ENCODE measurements around the gene CTTNBP2NL.
A peak's percentile ranks its signal among the peaks of the same experiment; 100 is the strongest.

CTTNBP2NL gene

GRCh38 chr1:112457241-112457640 is 61.2 kb downstream of the CTTNBP2NL start:
- Histone ChIP-seq H3K14ac (ENCODE audit: low read length) (no peak overlapping the region), H2BK120ac (ENCODE audit: insufficient read depth, low read length, poor library complexity) (no peak overlapping the region), H2BK12ac (ENCODE audit: low read length) (no peak overlapping the region), H4K91ac (ENCODE audit: low read depth, low read length) (no peak overlapping the region), H3K27me3 (ENCODE audit: insufficient read depth, low read length) (no peaks in the 10 kb centered on the region), H3K79me1 (ENCODE audit: low read length) (peaks cover 11% of the 10 kb centered on the region), H4K8ac (ENCODE audit: low read depth, low read length) (no peak overlapping the region), H3K4me3 (ENCODE audit: low read depth, low read length) (no peak overlapping the region), H4K12ac (ENCODE audit: low read depth, low read length) (no peak overlapping the region), H3K4me2 (ENCODE audit: low read length) (no peak overlapping the region), H3K27ac (ENCODE audit: low read depth, low read length) (no peak overlapping the region), H3K23ac (ENCODE audit: low read length) (no peak overlapping the region), H2AK5ac (ENCODE audit: low read length) (no peak overlapping the region), H3K36me3 (ENCODE audit: control insufficient read depth in 1 of 2, insufficient read depth in 2 of 2, low read length in 2 of 2) (peaks cover 22 to 24% of the 10 kb centered on the region in 2 experiments), H3K4me1 (ENCODE audit: control insufficient read depth in 1 of 2, insufficient read depth in 2 of 2, low read length in 2 of 2) (peaks cover 14 to 23% of the 10 kb centered on the region in 2 experiments), H3K9ac (ENCODE audit: low read length) (no peak overlapping the region), H3K9me3 (ENCODE audit: insufficient read depth, low read depth, low read length) (no peaks in the 10 kb centered on the region), H3K18ac (ENCODE audit: low read length) (no peak overlapping the region), H3K79me2 (ENCODE audit: control insufficient read depth, insufficient read depth, low read length, poor library complexity) (no peaks in the 10 kb centered on the region), H2BK5ac (ENCODE audit: low read depth, low read length, poor library complexity) (no peak overlapping the region), H3K4ac (ENCODE audit: low read depth, low read length) (no peak overlapping the region), H2AFZ (ENCODE audit: insufficient read depth, low read length, poor library complexity) (no peak overlapping the region)
- DNase-seq = peak; percentile 59 to 87
- WGBS (ENCODE audit: extremely low coverage, insufficient coverage, insufficient read length) = no CpG with 5 or more reads among the region's 2 CpGs

GRCh38 chr1:112457955-112458354 is 61.9 kb downstream of the CTTNBP2NL start:
- no peak overlapping the region for H3K27ac ChIP-seq (ENCODE audit: low read depth, low read length)
- no peak overlapping the region for H3K9ac ChIP-seq (ENCODE audit: low read length)
- H3K79me1 ChIP-seq (ENCODE audit: low read length) = peaks cover 17% of the 10 kb centered on the region
- peaks cover 17 to 20% of the 10 kb centered on the region in 2 experiments for H3K36me3 ChIP-seq (ENCODE audit: control insufficient read depth in 1 of 2, insufficient read depth in 2 of 2, low read length in 2 of 2)
- H3K79me2 ChIP-seq (ENCODE audit: control insufficient read depth, insufficient read depth, low read length, poor library complexity) = no peaks in the 10 kb centered on the region
- no peak overlapping the region for H2BK120ac ChIP-seq (ENCODE audit: insufficient read depth, low read length, poor library complexity)
- H4K8ac ChIP-seq (ENCODE audit: low read depth, low read length) = no peak overlapping the region
- no peak overlapping the region for H2BK12ac ChIP-seq (ENCODE audit: low read length)
- H3K23ac ChIP-seq (ENCODE audit: low read length) = no peak overlapping the region
- H3K14ac ChIP-seq (ENCODE audit: low read length) = no peak overlapping the region
- no peak overlapping the region for H3K4me2 ChIP-seq (ENCODE audit: low read length)
- no peak overlapping the region for H2AK5ac ChIP-seq (ENCODE audit: low read length)
- H3K18ac ChIP-seq (ENCODE audit: low read length) = no peak overlapping the region
- no peaks in the 10 kb centered on the region for H3K9me3 ChIP-seq (ENCODE audit: insufficient read depth, low read depth, low read length)
- no peak overlapping the region for H2AFZ ChIP-seq (ENCODE audit: insufficient read depth, low read length, poor library complexity)
- H3K4me3 ChIP-seq (ENCODE audit: low read depth, low read length) = no peak overlapping the region
- no peak overlapping the region for H2BK5ac ChIP-seq (ENCODE audit: low read depth, low read length, poor library complexity)
- no peak overlapping the region for H3K4ac ChIP-seq (ENCODE audit: low read depth, low read length)
- H4K12ac ChIP-seq (ENCODE audit: low read depth, low read length) = no peak overlapping the region
- H3K4me1 ChIP-seq (ENCODE audit: control insufficient read depth in 1 of 2, insufficient read depth in 2 of 2, low read length in 2 of 2) = peaks cover 16 to 24% of the 10 kb centered on the region in 2 experiments
- no peak overlapping the region for H4K91ac ChIP-seq (ENCODE audit: low read depth, low read length)
- no peaks in the 10 kb centered on the region for H3K27me3 ChIP-seq (ENCODE audit: insufficient read depth, low read length)
- DNase-seq = no peak

GRCh38 chr1:112458756-112459155 is 62.7 kb downstream of the CTTNBP2NL start:
- DNase-seq = peak in 1 of 2 donors; percentile 49
- Histone ChIP-seq H3K23ac (ENCODE audit: low read length) (no peak overlapping the region), H3K9ac (ENCODE audit: low read length) (no peak overlapping the region), H3K36me3 (ENCODE audit: control insufficient read depth in 1 of 2, insufficient read depth in 2 of 2, low read length in 2 of 2) (peaks cover 16% of the 10 kb centered on the region in 2 experiments), H2BK5ac (ENCODE audit: low read depth, low read length, poor library complexity) (no peak overlapping the region), H2BK120ac (ENCODE audit: insufficient read depth, low read length, poor library complexity) (no peak overlapping the region), H4K91ac (ENCODE audit: low read depth, low read length) (no peak overlapping the region), H3K4ac (ENCODE audit: low read depth, low read length) (no peak overlapping the region), H3K79me1 (ENCODE audit: low read length) (peaks cover 19% of the 10 kb centered on the region), H3K4me1 (ENCODE audit: control insufficient read depth in 1 of 2, insufficient read depth in 2 of 2, low read length in 2 of 2) (peaks cover 16 to 28% of the 10 kb centered on the region in 2 experiments), H2AFZ (ENCODE audit: insufficient read depth, low read length, poor library complexity) (no peak overlapping the region), H3K27me3 (ENCODE audit: insufficient read depth, low read length) (no peaks in the 10 kb centered on the region), H3K14ac (ENCODE audit: low read length) (no peak overlapping the region), H2BK12ac (ENCODE audit: low read length) (no peak overlapping the region), H3K79me2 (ENCODE audit: control insufficient read depth, insufficient read depth, low read length, poor library complexity) (no peaks in the 10 kb centered on the region), H3K18ac (ENCODE audit: low read length) (no peak overlapping the region), H3K4me3 (ENCODE audit: low read depth, low read length) (no peak overlapping the region), H3K9me3 (ENCODE audit: insufficient read depth, low read depth, low read length) (no peaks in the 10 kb centered on the region), H3K4me2 (ENCODE audit: low read length) (no peak overlapping the region), H4K8ac (ENCODE audit: low read depth, low read length) (no peak overlapping the region), H3K27ac (ENCODE audit: low read depth, low read length) (no peak overlapping the region), H4K12ac (ENCODE audit: low read depth, low read length) (no peak overlapping the region), H2AK5ac (ENCODE audit: low read length) (no peak overlapping the region)
- WGBS (ENCODE audit: extremely low coverage, insufficient coverage, insufficient read length) = no CpG with 5 or more reads among the region's 4 CpGs

- Histone ChIP-seq H4K91ac (ENCODE audit: low read depth, low read length) (no peak overlapping the region), H3K4me1 (ENCODE audit: control insufficient read depth in 1 of 2, insufficient read depth in 2 of 2, low read length in 2 of 2) (peaks cover 15 to 45% of the 10 kb centered on the region in 2 experiments), H3K27ac (ENCODE audit: low read depth, low read length) (peak overlapping the region; percentile 50), H3K9ac (ENCODE audit: low read length) (no peak overlapping the region), H2BK5ac (ENCODE audit: low read depth, low read length, poor library complexity) (no peak overlapping the region), H3K36me3 (ENCODE audit: control insufficient read depth in 1 of 2, insufficient read depth in 2 of 2, low read length in 2 of 2) (peaks cover 16% of the 10 kb centered on the region in 2 experiments), H3K4me3 (ENCODE audit: low read depth, low read length) (no peak overlapping the region), H3K4ac (ENCODE audit: low read depth, low read length) (no peak overlapping the region), H2AFZ (ENCODE audit: insufficient read depth, low read length, poor library complexity) (no peak overlapping the region), H3K23ac (ENCODE audit: low read length) (no peak overlapping the region), H3K9me3 (ENCODE audit: insufficient read depth, low read depth, low read length) (no peaks in the 10 kb centered on the region), H4K12ac (ENCODE audit: low read depth, low read length) (no peak overlapping the region), H3K79me2 (ENCODE audit: control insufficient read depth, insufficient read depth, low read length, poor library complexity) (no peaks in the 10 kb centered on the region), H2AK5ac (ENCODE audit: low read length) (no peak overlapping the region), H3K79me1 (ENCODE audit: low read length) (peaks cover 17% of the 10 kb centered on the region), H2BK120ac (ENCODE audit: insufficient read depth, low read length, poor library complexity) (no peak overlapping the region), H4K8ac (ENCODE audit: low read depth, low read length) (no peak overlapping the region), H3K27me3 (ENCODE audit: insufficient read depth, low read length) (no peaks in the 10 kb centered on the region), H2BK12ac (ENCODE audit: low read length) (no peak overlapping the region), H3K4me2 (ENCODE audit: low read length) (no peak overlapping the region), H3K14ac (ENCODE audit: low read length) (no peak overlapping the region), H3K18ac (ENCODE audit: low read length) (no peak overlapping the region)
- no CpG with 5 or more reads among the region's 2 CpGs for WGBS (ENCODE audit: extremely low coverage, insufficient coverage, insufficient read length)
- peak; percentile 34 to 62 for DNase-seq
These were observed 64.6 kb downstream of the CTTNBP2NL start for GRCh38 chr1:112460615-112461014.

Data from trophoblast cell (in vitro differentiated cells and primary cell).